BJ (cell line): ENCODE data around the gene JSRP1. TPM values are rescaled to one million over a fixed set of nuclear protein-coding genes. Genes with fewer than 3 reads are reported as not detected.
"Not testable (repeated sequence)": the region's sequence is repeated elsewhere in the genome, so short reads cannot be mapped to it uniquely, and the experiment has no call there.

Source experiments
- CTCF ChIA-PET: fragments of 350-600 bp; formaldehyde crosslinking; extraction: SDS; loops from one replicate; lab custom pipeline; 2021; ENCODE audit warnings: antibody characterized with exemption, inconsistent platforms; lab: Yijun Ruan, JAX
- POLR2A ChIA-PET: fragments of 300-600 bp; sonication (Branson Sonifier 250); formaldehyde crosslinking; extraction: SDS; loops from one replicate; lab custom pipeline; 2021; ENCODE audit warnings: antibody characterized with exemption; lab: Charles Lee
- DNase-seq: peaks from one replicate; pipeline ENCODE4 v3.0.0-alpha.2; 2011; ENCODE audit warnings: low read depth
- H3K27me3 ChIP-seq: 2 replicates; pipeline ENCODE4 v1.6.0; 2011; ENCODE audit warnings: low read length; ENCODE audit not compliant: control insufficient read depth, insufficient read depth
- H3K36me3 ChIP-seq: 2 replicates; pipeline ENCODE4 v1.5.1; 2011; ENCODE audit warnings: low read length; ENCODE audit not compliant: control insufficient read depth, insufficient read depth
- H3K4me3 ChIP-seq: 2 replicates; pipeline ENCODE4 v1.5.1; 2011; ENCODE audit warnings: low read depth, mild to moderate bottlenecking, control low read depth, low read length
- polyA plus RNA-seq: library from polyadenylated mRNA; depleted of rRNA; stranded (reverse); fragments of >200 nt; gene quantifications from 2 replicates; pipeline ENCODE4 v1.2.3, GENCODE V29; 2011
- TF ChIP-seq, protein P1 (sequence below): IDR thresholded peaks from 2 replicates; pipeline ENCODE4 v1.5.1; 2011; ENCODE audit warnings: low read depth, mild to moderate bottlenecking, control low read depth, inconsistent platforms, low read length, moderate library complexity; ENCODE audit not compliant: insufficient read depth

JSRP1 gene
- polyA plus RNA-seq, 1 experiment = not detected

DNA sequence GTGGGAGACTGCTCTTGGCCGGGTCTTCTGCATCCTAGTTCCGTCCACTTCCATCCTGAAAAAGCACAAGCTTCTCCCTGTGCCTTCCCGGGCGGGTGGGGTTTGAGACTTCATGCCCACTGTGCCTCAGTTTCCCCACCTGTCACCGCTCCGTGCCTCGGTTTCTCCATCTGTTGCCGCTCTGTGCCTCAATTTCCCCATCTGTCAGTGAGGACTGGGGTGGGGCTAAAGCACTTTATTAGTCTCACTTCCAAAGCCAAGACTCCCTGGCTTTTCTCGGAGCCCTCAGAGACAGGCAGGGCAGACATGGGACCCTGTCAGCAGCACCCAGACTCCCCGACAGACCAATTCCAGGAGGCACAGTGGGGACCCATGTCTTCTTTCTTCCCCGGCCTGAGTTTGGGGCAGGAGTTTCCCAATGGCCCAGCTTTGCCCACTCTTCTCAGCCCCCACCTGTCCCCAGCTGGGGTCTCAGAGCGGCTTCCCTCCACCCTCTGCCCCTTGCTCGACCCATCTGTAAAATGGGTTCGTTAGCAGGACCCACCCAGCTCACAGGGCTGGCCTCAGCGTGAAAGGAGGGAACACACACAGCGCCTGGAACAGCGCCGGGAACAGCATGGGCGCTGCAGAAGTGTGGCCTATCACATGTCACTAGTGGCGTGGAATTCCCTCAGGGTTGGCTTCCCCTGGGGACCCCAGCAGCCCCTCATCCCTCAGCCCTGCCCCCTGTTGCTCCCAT is 30.4 kb upstream of the JSRP1 start:
- Histone ChIP-seq H3K4me3 (no peak overlapping the region), H3K36me3 (no peaks in the 10 kb centered on the region), H3K27me3 (peaks cover 27% of the 10 kb centered on the region)
- CTCF ChIA-PET = interaction anchor here (0.6 to 5.3 kb wide), 2 partner anchors 12 to 194 kb away, joined by 7 to 34 read pairs; no protein-coding TSS in a partner anchor
- POLR2A ChIA-PET = no interaction called here
- no peak for DNase-seq
- TF ChIP-seq, protein P1, sequence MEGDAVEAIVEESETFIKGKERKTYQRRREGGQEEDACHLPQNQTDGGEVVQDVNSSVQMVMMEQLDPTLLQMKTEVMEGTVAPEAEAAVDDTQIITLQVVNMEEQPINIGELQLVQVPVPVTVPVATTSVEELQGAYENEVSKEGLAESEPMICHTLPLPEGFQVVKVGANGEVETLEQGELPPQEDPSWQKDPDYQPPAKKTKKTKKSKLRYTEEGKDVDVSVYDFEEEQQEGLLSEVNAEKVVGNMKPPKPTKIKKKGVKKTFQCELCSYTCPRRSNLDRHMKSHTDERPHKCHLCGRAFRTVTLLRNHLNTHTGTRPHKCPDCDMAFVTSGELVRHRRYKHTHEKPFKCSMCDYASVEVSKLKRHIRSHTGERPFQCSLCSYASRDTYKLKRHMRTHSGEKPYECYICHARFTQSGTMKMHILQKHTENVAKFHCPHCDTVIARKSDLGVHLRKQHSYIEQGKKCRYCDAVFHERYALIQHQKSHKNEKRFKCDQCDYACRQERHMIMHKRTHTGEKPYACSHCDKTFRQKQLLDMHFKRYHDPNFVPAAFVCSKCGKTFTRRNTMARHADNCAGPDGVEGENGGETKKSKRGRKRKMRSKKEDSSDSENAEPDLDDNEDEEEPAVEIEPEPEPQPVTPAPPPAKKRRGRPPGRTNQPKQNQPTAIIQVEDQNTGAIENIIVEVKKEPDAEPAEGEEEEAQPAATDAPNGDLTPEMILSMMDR = no peak

DNA sequence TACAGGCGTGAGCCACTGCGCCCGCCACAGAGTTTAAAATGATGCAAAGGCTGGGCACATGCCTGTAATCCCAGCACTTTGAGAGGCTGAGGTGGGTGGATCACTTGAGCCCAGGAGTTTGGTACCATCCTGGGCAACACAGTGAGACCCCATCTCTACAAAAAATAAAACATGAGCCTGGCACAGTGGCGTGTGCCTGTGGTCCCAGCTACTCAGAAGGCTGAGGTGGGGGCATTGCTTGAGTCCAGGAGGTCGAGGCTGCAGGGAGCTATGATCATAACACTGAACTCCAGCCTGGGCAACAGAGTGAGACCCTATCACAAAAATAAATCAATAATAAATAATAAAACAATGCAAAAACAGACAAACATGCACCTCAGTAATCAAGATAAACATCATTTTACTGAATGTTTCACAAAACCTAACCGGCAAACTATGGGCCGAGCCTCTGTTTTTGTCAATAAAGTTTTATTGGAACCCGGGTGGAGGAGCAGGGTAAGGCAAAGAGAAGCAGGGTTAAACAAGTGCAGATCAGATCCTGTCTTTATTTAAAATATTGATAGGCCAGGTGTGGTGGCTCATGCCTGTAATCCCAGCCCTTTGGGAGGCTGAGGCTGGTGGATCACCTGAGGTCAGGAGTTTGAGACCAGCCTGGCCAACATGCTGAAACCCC is 27.8 kb upstream of the JSRP1 start:
- TF ChIP-seq, protein P1 = no peak
- no peak for DNase-seq
- POLR2A ChIA-PET = no interaction called here
- no peak overlapping the region for H3K4me3 ChIP-seq
- H3K36me3 ChIP-seq = no peaks in the 10 kb centered on the region
- CTCF ChIA-PET = interaction anchor here (1.0 kb wide), 1 partner anchor 11 kb away, joined by 3 read pairs; no protein-coding TSS in a partner anchor
- peaks cover 13% of the 10 kb centered on the region for H3K27me3 ChIP-seq

DNA sequence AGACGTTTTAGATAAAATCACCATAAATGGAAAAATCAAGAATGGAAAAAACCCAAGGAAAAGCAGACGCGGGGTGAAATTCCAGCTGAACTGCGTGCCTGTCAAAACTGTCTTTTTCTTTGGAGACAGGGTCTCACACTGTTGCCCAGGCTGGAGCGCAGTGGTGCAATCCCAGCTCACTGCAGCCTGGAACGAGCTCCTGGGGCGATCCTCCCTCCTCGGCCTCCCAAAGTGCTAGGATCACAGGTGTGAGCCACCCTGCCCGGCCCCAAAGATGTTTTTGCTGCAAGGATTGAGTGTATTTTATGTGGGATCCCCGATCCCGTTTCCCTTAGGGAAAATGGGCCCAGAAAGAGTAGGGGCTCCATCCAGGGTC is 26.6 kb upstream of the JSRP1 start:
- ChIA-PET CTCF (interaction anchor here (1.0 to 1.7 kb wide), 3 partner anchors 9 to 33 kb away, joined by 3 to 4 read pairs (median 4); no protein-coding TSS in a partner anchor), POLR2A (no interaction called here)
- H3K36me3 ChIP-seq = no peaks in the 10 kb centered on the region
- no peak overlapping the region for H3K4me3 ChIP-seq
- peaks cover 5% of the 10 kb centered on the region; the same call in 1 of the 2 replicates for H3K27me3 ChIP-seq
- DNase-seq = no peak
- TF ChIP-seq, protein P1 = no peak

DNA sequence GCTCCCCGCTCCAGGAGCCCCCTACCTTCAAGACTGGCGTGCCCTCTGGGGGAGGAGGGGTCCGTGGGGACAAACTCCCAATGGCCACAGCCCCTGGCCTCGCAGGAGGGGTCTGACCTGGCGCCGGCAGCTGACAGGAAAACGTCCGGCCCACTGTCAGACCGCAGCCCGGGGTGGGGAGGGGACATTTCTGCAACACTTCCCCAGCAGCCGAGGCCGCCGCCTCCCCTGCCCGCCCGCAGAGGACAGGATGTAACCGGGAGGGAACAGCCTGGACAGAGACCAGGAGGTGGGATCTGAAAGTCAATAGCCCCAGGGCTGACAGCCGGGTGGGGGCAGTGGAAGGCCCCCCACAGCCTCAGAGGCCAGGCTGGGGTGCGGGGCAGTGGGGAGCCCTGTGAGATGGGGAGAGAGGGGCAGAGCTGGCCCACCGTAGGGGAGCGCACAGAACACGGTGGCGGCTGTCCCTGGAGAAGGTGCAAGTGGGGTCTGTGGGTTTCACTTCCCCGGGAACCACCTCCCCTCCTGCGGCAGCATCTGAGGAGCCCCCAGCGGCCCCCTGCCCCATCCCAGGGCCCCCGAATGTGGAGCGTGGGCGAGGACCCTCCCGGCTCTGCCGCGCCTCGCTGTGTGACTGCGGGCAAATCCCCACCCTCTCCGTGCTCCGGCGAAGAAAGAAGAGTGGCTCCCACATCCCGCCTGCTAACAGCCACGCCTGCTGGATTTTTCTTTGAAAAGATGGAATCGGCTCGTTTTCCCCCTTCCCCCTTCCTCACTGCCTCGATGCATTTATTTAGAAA is 26.0 kb upstream of the JSRP1 start, which contains the start of gene PEAK3:
TSS of gene PEAK3 (minus strand) at position 114 of the 800 bp plus-strand sequence. CDS start 1,244 bp downstream, outside the sequence.
- ChIA-PET CTCF (interaction anchor here (1.4 to 1.7 kb wide), 2 partner anchors 9 to 34 kb away, joined by 4 read pairs; no protein-coding TSS in a partner anchor), POLR2A (no interaction called here)
- no peak for DNase-seq
- TF ChIP-seq, protein P1 = no peak
- peak within 1 kb of the TSS; percentile 28 for H3K4me3 ChIP-seq
- H3K36me3 ChIP-seq = no peaks in the 10 kb centered on the region
- H3K27me3 ChIP-seq = 0 out of 2 replicates have a peak, but pooled peaks cover under 1% of the 10 kb centered on the region

DNA sequence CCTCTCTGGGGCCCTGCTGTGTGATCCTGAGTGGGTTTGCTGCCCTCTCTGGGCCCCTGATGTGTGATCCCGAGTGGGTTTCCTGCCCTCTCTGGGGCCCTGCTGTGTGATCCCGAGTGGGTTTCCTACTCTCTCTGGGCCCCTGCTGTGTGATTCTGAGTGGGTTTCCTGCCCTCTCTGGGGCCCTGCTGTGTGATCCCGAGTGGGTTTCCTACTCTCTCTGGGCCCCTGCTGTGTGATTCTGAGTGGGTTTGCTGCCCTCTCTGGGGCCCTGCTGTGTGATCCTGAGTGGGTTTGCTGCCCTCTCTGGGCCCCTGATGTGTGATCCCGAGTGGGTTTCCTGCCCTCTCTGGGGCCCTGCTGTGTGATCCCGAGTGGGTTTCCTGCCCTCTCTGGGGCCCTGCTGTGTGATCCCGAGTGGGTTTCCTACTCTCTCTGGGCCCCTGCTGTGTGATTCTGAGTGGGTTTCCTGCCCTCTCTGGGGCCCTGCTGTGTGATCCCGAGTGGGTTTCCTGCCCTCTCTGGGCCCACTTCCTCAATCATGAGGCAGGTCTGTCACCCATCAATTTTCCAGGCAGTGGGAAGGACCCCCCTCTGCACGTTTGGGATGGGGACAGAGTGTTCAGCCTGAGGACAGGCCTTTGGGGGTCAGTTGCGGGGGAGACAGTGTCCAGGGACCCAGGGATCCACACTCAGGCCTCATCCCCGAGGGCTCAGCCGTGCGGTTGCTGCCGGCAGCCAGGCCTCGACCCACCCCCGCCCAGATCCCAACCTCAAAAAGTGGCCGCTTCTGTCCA is 25.2 kb upstream of the JSRP1 start:
- POLR2A ChIA-PET = not testable (repeated sequence)
- H3K4me3 ChIP-seq = peak overlapping the region; percentile 28
- CTCF ChIA-PET = interaction anchor here (1.4 to 1.7 kb wide), 2 partner anchors 10 to 34 kb away, joined by 4 read pairs; no protein-coding TSS in a partner anchor

More for the DNA sequence above, 25.2 kb upstream of the JSRP1 start:
- H3K27me3 ChIP-seq, DNase-seq, H3K36me3 ChIP-seq: not testable (repeated sequence)
